ENCODE measurements around the gene RAI14.

DNA sequence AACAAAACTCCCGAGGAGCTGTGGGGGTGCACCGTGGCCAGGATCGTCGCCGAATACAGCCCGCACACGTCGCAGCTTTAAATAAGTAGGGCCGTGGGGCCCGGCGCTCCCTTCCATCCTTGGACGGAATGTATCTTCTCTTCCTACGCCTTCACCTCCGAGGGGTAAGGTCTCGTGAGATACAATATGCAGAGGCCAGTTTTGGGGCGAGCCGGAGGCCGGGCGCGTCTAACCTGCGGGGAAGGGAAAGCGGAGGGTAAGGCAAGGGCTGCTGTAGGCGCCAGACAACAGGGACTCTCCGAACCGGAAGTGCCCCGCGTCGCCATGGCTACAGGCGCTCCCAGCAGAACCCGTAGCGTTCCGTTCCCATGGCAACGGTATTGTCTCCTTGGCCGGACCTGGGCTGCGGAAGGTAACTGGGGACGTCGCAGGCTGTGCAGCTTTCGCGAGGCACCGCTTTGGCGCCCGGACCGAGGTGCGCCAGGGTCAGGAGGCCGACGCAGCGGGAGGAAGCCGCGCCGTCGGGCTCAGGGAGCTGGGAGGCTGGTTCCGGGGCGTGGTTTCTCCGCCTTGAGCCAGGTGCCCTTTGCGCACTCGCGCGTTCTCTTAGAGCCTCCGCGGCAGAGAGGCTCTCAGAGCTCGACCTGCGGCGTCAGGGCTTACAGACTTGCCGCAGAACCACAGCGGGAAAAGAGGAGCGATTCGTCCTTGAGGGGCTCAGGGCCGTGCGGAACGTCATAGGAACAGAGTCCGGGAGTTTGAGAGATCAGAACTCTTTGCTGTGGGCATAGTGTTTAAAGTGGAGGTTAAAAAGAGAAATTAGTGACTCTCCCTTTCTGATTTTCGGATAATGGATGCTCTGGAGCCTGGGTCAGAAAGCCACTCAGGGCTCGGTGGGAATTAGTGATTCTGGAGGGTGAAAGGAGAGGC is 182.9 kb downstream of the RAI14 start, which contains the start of gene TTC23L:
- TF ChIP-seq, protein P1, sequence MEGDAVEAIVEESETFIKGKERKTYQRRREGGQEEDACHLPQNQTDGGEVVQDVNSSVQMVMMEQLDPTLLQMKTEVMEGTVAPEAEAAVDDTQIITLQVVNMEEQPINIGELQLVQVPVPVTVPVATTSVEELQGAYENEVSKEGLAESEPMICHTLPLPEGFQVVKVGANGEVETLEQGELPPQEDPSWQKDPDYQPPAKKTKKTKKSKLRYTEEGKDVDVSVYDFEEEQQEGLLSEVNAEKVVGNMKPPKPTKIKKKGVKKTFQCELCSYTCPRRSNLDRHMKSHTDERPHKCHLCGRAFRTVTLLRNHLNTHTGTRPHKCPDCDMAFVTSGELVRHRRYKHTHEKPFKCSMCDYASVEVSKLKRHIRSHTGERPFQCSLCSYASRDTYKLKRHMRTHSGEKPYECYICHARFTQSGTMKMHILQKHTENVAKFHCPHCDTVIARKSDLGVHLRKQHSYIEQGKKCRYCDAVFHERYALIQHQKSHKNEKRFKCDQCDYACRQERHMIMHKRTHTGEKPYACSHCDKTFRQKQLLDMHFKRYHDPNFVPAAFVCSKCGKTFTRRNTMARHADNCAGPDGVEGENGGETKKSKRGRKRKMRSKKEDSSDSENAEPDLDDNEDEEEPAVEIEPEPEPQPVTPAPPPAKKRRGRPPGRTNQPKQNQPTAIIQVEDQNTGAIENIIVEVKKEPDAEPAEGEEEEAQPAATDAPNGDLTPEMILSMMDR (conservative IDR thresholded peaks at IDR 0.05) = no peak
- TF ChIP-seq EZH2 (IDR thresholded peaks at IDR 0.05; ENCODE audit: low read depth) = no peak
